ENCODE results near the gene GRB10. TPM values are rescaled to one million over a fixed set of nuclear protein-coding genes. Genes with fewer than 3 reads are reported as not detected.

GRB10 gene
- polyA plus RNA-seq, 2 of the 4 experiments (the other 2 are of a cell fraction): 23.2 to 37.0 TPM

GRCh38 chr7:50743016-50743415 is 39.7 kb downstream of the GRB10 start:
- ChIA-PET CTCF (interaction anchor here (1.0 kb wide), 1 partner anchor 13 kb away, joined by 3 read pairs; no protein-coding TSS in a partner anchor), POLR2A (no interaction called here)
- Histone ChIP-seq H3K4me2 (no peak overlapping the region), H3K27ac (no peak overlapping the region), H3K4me1 (peaks cover 22% of the 10 kb centered on the region), H3K9me3 (no peaks in the 10 kb centered on the region), H3K4me3 (no peak overlapping the region)
- no peak for TF ChIP-seq TFCP2L1 (CRISPR knock-in tag; IDR thresholded peaks at IDR 0.05)
- TF ChIP-seq EHMT2 (IDR thresholded peaks at IDR 0.05; ENCODE audit: low read depth): no peak
- no peak for TF ChIP-seq RNF2 (IDR thresholded peaks at IDR 0.05; ENCODE audit: borderline replicate concordance, low read depth)
- no peak for TF ChIP-seq BHLHE40 (IDR thresholded peaks at IDR 0.05; ENCODE audit: low read depth, low read length)
- no peak for TF ChIP-seq REST (IDR thresholded peaks at IDR 0.05)
- no peak for TF ChIP-seq CEBPB (IDR thresholded peaks at IDR 0.05)
- TF ChIP-seq HDAC2 (IDR thresholded peaks at IDR 0.05): no peak
- no peak for TF ChIP-seq RAD21 (conservative IDR thresholded peaks at IDR 0.05 in 1 of 2, IDR thresholded peaks at IDR 0.05 in 1 of 2)
- no peak for TF ChIP-seq ZC3H11A (IDR thresholded peaks at IDR 0.05)
- no peak for TF ChIP-seq JUNB (IDR thresholded peaks at IDR 0.05)
- no peak for TF ChIP-seq ZSCAN20 (CRISPR knock-in tag; IDR thresholded peaks at IDR 0.05)
- TF ChIP-seq, protein P1, sequence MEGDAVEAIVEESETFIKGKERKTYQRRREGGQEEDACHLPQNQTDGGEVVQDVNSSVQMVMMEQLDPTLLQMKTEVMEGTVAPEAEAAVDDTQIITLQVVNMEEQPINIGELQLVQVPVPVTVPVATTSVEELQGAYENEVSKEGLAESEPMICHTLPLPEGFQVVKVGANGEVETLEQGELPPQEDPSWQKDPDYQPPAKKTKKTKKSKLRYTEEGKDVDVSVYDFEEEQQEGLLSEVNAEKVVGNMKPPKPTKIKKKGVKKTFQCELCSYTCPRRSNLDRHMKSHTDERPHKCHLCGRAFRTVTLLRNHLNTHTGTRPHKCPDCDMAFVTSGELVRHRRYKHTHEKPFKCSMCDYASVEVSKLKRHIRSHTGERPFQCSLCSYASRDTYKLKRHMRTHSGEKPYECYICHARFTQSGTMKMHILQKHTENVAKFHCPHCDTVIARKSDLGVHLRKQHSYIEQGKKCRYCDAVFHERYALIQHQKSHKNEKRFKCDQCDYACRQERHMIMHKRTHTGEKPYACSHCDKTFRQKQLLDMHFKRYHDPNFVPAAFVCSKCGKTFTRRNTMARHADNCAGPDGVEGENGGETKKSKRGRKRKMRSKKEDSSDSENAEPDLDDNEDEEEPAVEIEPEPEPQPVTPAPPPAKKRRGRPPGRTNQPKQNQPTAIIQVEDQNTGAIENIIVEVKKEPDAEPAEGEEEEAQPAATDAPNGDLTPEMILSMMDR (IDR thresholded peaks at IDR 0.05): no peak
- no peak for TF ChIP-seq CHD4 (IDR thresholded peaks at IDR 0.05; ENCODE audit: borderline replicate concordance)
- no peak for TF ChIP-seq RCOR1 (IDR thresholded peaks at IDR 0.05; ENCODE audit: low read depth, low read length)
- TF ChIP-seq KDM5A (IDR thresholded peaks at IDR 0.05): no peak
- TF ChIP-seq HOXB13 (CRISPR knock-in tag; IDR thresholded peaks at IDR 0.05; ENCODE audit: low read depth): no peak
- TF ChIP-seq CBX8 (IDR thresholded peaks at IDR 0.05): no peak
- WGBS (ENCODE audit: missing lambda C conversion rate): 96% methylated on average over 2 of the region's 2 CpGs
- ATAC-seq (no peak), FAIRE-seq (no peak), DNase-seq (ENCODE audit: low read depth in 1 of 2, low spot score in 1 of 2) (no peak)

GRCh38 chr7:50742401-50742800 is 40.3 kb downstream of the GRB10 start:
- H3K27ac ChIP-seq: no peak overlapping the region
- no peak for DNase-seq (ENCODE audit: low read depth in 1 of 2, low spot score in 1 of 2)
- ATAC-seq: no peak
- no peak overlapping the region for H3K4me3 ChIP-seq
- TF ChIP-seq HOXB13 (CRISPR knock-in tag; IDR thresholded peaks at IDR 0.05; ENCODE audit: low read depth): no peak
- TF ChIP-seq FOSB (CRISPR knock-in tag; IDR thresholded peaks at IDR 0.05): no peak
- no peak for TF ChIP-seq USF2 (IDR thresholded peaks at IDR 0.05)
- WGBS (ENCODE audit: missing lambda C conversion rate): 80% methylated on average over 4 of the region's 4 CpGs
- peaks cover 22% of the 10 kb centered on the region for H3K4me1 ChIP-seq
- CTCF ChIA-PET: interaction anchor here (1.0 kb wide), 1 partner anchor 14 kb away, joined by 3 read pairs; no protein-coding TSS in a partner anchor
- no peak for FAIRE-seq
- H3K9me3 ChIP-seq: no peaks in the 10 kb centered on the region
- POLR2A ChIA-PET: no interaction called here
- no peak overlapping the region for H3K4me2 ChIP-seq

Measured in A549 (cell line).